OCI-LY7 (cell line): ENCODE results near the gene SLC44A3.

Source experiments
- EZH2phosphoT487 ChIP-seq: fragments of 200-600 bp; sonication (generic); IDR thresholded peaks from 2 replicates; pipeline ENCODE4 v1.6.1; 2018; ENCODE audit warnings: low read depth, borderline replicate concordance, mild to moderate bottlenecking, mixed run types, antibody characterized with exemption, low read length, moderate library complexity, mixed read lengths
- TF ChIP-seq, protein P1 (sequence below): fragments of 200-600 bp; sonication (generic); conservative IDR thresholded peaks from 2 replicates; pipeline ENCODE4 v1.5.1; 2014; ENCODE audit warnings: mild to moderate bottlenecking, antibody characterized with exemption, low read length, moderate library complexity, mixed read lengths

DNA sequence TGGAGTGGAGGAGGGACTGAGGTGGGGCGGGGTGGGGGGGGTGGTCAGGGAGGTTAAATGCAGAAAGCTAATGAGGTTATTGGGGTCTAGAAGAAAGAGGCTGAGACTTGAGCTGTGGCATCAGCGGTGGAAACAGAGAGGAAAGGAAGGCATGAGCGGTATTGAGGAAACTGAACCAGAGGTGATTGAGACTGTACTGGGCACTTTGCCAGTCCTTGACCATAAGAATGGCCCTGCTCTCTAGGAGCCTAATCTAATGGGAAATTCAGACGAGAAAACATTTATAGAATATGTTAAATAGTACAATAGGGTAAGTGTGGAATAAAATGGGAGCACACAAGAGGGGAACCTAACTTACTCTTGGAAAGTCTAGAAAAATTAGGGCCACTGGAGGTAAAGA is 23.7 kb downstream of the SLC44A3 start:
- TF ChIP-seq, protein P1, sequence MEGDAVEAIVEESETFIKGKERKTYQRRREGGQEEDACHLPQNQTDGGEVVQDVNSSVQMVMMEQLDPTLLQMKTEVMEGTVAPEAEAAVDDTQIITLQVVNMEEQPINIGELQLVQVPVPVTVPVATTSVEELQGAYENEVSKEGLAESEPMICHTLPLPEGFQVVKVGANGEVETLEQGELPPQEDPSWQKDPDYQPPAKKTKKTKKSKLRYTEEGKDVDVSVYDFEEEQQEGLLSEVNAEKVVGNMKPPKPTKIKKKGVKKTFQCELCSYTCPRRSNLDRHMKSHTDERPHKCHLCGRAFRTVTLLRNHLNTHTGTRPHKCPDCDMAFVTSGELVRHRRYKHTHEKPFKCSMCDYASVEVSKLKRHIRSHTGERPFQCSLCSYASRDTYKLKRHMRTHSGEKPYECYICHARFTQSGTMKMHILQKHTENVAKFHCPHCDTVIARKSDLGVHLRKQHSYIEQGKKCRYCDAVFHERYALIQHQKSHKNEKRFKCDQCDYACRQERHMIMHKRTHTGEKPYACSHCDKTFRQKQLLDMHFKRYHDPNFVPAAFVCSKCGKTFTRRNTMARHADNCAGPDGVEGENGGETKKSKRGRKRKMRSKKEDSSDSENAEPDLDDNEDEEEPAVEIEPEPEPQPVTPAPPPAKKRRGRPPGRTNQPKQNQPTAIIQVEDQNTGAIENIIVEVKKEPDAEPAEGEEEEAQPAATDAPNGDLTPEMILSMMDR = no peak
- no peak for TF ChIP-seq EZH2phosphoT487
